ENCODE measurements around the gene DNM2.

The DNM2 gene

DNA sequence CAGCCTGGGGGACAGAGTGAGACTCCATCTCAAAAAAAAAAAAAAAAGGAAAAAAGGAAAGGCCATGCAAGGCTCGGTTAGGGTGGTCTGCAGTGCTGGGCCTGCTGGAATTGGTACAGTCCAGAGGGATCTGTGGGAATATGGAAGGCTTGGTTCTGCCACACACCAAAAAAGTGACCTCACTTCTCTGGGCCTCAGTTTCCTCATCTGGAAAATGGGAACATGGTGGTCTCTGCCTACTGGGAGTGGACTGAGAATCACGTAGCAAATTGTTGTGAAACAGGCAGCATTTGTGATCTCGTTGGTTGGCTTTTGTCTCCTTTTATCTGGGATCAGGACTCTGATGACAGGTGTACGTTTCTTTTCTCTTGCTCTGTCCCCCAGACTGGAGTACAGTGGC is 7.5 kb downstream of the DNM2 start:
- TF ChIP-seq, protein P1, sequence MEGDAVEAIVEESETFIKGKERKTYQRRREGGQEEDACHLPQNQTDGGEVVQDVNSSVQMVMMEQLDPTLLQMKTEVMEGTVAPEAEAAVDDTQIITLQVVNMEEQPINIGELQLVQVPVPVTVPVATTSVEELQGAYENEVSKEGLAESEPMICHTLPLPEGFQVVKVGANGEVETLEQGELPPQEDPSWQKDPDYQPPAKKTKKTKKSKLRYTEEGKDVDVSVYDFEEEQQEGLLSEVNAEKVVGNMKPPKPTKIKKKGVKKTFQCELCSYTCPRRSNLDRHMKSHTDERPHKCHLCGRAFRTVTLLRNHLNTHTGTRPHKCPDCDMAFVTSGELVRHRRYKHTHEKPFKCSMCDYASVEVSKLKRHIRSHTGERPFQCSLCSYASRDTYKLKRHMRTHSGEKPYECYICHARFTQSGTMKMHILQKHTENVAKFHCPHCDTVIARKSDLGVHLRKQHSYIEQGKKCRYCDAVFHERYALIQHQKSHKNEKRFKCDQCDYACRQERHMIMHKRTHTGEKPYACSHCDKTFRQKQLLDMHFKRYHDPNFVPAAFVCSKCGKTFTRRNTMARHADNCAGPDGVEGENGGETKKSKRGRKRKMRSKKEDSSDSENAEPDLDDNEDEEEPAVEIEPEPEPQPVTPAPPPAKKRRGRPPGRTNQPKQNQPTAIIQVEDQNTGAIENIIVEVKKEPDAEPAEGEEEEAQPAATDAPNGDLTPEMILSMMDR (IDR thresholded peaks at IDR 0.05; ENCODE audit: control insufficient read depth, extremely low read depth, insufficient read depth) = no peak
- H3K4me3 ChIP-seq (ENCODE audit: low read depth, low read length) = no peak overlapping the region
- no peak for DNase-seq (ENCODE audit: low read depth)

DNA sequence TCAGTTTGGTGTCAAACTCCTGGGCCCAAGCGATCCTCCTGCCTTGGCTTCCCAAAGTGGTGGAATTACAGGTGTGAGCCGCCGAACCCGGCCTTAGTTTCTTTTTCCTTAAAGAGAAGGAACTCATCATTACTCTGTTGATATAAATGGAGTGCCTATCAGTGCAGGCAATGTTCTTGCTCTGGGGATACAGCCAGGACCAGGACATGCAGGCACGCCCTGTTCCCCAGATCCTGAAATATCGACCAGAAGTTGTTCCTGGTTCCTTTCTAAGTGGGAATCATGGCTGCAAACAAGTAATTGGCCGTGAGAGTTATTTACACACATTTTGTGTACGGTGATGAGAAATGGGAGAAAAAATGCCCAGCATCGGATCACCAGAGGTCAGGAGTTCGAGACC is 8.4 kb downstream of the DNM2 start:
- no peak overlapping the region for H3K4me3 ChIP-seq (ENCODE audit: low read depth, low read length)
- TF ChIP-seq, protein P1 (IDR thresholded peaks at IDR 0.05; ENCODE audit: control insufficient read depth, extremely low read depth, insufficient read depth) = no peak
- DNase-seq (ENCODE audit: low read depth) = no peak

DNA sequence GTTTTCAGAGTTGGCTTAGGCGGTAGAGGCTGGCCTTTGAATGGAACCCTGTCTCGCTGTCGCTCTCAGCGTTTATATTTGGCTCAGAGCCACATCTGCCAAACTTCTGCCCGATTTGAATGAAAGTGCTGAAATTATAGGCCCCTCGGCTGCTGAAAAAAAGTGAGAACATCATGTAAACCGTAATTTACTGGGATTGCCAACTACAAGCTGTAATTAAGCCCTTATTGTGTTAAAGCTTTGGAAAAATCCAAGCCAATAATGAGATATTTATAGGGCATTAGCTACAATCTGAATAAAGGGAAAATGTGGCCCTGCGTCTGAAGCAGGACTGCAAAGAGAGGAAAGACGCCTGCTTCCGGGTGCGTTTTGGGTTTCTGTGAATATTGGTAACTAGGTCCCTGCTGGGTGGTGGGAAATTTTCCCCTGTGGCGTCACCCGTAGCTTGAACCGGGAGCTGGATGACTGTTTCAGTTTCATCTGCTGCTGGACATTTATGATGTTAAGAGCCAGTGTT is 9.9 kb downstream of the DNM2 start:
- H3K4me3 ChIP-seq (ENCODE audit: low read depth, low read length) = no peak overlapping the region
- TF ChIP-seq, protein P1 (IDR thresholded peaks at IDR 0.05; ENCODE audit: control insufficient read depth, extremely low read depth, insufficient read depth) = no peak
- no peak for DNase-seq (ENCODE audit: low read depth)

DNA sequence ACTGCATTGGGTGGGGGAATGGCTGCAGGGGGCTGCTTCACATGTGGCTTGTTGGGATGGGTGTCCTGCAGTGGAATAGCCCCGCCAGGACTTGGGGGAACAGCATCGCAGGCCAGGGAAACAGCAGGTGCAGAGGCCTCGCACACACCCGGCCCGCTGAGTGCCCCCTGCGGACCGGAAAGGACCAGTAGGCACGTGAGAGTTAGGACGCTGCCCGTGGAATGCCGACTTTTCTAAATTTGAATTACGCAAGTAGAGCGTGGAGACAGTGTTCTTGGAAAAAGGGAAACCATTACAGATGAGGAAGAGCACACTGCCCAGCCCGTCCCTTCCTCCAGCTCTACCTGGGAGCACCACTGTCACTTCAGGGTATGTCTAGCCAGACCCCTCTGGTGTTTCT is 11.5 kb downstream of the DNM2 start:
- TF ChIP-seq, protein P1 (IDR thresholded peaks at IDR 0.05; ENCODE audit: control insufficient read depth, extremely low read depth, insufficient read depth) = no peak
- no peak overlapping the region for H3K4me3 ChIP-seq (ENCODE audit: low read depth, low read length)
- DNase-seq (ENCODE audit: low read depth) = no peak

DNA sequence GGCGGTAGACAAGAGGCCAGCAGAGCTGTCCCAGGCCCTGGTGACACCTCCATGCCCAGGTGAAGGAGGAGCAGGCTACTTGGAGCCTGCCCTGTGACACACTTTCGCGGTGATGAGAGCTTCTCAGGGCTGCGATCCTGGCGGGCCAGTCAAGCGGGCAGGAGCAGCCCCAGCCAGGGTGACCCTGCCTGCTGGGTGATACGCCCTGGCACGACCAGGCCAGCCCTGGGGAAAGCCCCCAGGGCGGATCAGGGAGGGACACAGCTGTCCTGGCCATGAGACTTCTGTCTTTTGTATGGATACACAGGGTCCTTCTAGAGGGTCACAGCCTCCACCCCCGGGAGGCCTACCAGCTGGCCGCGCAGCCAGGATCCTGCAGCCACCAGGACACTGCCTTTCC is 13.1 kb downstream of the DNM2 start:
- no peak for DNase-seq (ENCODE audit: low read depth)
- TF ChIP-seq, protein P1 (IDR thresholded peaks at IDR 0.05; ENCODE audit: control insufficient read depth, extremely low read depth, insufficient read depth) = no peak
- H3K4me3 ChIP-seq (ENCODE audit: low read depth, low read length) = no peak overlapping the region

DNA sequence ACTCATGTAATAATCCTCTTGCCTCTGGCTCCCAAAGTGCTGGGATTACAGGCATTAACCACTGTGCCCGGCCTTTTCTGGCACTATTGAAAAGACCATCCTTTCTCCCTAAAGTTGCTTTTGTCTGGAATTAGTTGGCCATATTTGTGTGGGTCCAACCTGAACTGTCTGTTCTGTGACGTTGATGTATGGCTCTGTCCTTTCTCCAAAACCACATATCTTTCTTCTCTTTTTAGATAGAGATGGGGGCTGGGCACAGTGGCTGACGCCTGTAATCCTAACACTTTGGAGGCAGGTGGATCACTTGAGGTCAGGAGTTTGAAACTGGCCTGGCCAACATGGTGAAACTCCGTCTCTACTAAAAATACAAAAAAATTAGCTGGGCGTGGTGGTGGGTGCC is 17.9 kb downstream of the DNM2 start:
- H3K4me3 ChIP-seq (ENCODE audit: low read depth, low read length) = no peak overlapping the region
- no peak for DNase-seq (ENCODE audit: low read depth)
- TF ChIP-seq, protein P1 (IDR thresholded peaks at IDR 0.05; ENCODE audit: control insufficient read depth, extremely low read depth, insufficient read depth) = no peak

DNA sequence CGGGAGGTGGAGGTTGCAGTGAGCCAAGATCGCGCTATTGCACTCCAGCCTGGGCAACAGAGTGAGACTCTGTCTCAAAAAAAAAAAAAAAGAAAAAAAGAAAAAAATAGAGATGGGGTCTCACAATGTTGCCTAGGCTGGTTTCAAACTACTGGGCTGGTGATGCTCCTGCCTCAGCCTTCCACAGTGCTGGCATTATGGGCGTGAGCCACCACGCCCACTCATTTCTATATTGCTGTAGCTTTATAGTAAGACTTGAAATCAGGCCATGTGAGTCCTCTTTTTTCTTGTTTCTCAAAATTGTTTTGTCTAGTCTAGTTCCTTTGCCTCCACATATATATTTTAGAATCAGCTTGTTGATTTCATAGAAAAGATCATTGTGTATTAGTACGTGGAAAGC is 18.3 kb downstream of the DNM2 start:
- TF ChIP-seq, protein P1 (IDR thresholded peaks at IDR 0.05; ENCODE audit: control insufficient read depth, extremely low read depth, insufficient read depth) = no peak
- DNase-seq (ENCODE audit: low read depth) = no peak
- H3K4me3 ChIP-seq (ENCODE audit: low read depth, low read length) = no peak overlapping the region
